HG03196 (cell line): ENCODE data around the gene FBXO44.
"Not testable (repeated sequence)": the region's sequence is repeated elsewhere in the genome, so short reads cannot be mapped to it uniquely, and the experiment has no call there.

Source experiments
- ATAC-seq: cut with Tn5 transposase; IDR thresholded peaks from one replicate; pipeline ENCODE4 v1.9.1; 2021; ENCODE audit not compliant: unreplicated experiment

FBXO44 gene

DNA sequence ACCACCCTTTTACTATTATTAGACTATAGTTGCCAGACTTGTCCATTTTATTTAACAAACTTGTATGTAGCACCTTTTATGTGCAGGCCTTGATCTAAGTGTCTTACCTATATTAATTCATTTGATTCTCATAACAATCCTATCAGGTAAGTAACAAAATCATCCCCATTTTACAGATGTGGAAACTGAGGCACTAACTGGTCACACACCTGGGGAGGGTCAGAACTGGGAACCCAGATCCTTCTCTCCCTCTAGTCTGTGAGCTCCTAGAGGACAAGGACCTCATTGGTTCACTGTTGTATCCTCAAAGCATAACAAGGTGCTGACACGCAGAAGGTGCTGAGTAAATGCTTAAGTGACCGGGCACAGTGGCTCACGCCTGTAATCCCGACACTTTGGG is 15.3 kb upstream of the FBXO44 start:
- no peak for ATAC-seq

- no peak for ATAC-seq
These were observed 14.6 kb upstream of the FBXO44 start for GRCh38 chr1:11640101-11640500.

DNA sequence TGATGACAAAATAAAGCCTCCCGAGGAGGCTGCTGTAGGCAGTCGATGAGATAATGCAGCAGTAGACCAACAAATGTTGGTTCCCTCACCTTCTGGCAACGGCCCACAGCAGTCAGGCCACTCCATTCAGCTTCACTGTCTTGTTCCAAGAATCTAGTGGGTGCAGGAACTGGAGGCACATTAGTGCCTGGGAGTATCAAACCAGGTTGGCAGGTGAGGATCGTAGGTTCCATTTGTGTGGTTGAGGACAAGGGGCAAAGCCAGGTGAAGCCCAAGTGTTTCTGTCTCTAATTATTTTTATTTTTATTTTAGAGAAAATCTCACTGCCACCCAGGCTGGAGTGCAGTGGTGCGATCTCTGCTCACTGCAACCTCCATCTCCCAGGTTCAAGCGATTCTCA is 13.7 kb upstream of the FBXO44 start:
- ATAC-seq: no peak

DNA sequence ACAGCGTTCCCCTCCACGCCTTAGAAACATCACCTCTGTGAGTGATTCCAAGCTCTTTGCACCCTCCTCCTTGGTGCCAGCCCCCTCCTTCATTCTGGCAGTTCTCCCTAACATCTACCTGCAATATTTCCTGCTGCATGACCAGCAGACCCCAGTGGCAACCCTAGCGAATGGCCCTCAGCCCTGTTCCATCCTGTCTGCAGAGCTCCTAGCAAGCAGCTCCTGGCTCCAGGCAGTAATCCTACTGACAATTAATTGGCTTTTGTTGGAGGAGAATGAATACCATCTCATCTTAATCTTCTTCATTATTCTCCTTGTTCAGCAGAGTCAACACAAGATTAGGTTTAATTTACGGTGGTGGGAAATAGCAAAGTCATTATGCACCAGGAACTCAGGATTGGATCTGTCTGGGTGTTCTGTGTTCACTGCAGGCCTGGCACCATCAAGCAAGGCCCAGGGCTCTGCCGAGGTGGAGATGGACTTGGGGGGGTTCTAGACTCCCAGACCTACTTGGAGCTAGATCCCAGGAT is 12.8 kb upstream of the FBXO44 start:
- no peak for ATAC-seq

DNA sequence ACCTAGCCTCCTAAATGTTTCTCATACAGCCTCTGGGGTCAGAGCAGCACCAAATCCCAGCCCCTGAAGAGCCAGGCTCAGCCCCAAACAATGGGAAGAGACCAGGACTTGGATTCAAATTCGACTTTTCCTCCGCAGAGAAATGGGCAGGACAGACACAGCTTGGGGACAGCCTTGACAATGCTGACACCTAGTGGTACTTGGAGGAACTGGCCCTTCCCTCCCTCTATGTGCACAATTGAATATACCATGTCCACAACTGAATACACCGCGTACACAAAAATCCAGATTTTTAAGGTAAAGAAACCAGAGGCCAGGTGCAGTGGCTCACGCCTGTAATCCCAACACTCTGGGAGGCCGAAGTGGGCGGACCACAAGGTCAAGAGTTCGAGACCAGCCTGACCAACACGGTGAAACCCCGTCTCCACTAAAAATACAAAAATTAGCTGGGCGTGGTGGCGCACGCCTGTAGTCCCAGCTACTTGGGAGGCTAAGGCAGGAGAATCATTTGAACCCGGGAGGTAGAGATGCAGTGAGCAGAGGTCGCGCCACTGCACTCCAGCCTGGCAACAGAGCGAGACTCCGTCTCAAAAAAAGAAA is 12.2 kb upstream of the FBXO44 start:
- not testable (repeated sequence) for ATAC-seq

- ATAC-seq: no peak
These were observed 10.9 kb upstream of the FBXO44 start for GRCh38 chr1:11643782-11644181.

GRCh38 chr1:11645270-11645669 is 9.4 kb upstream of the FBXO44 start:
- ATAC-seq: no peak

- no peak for ATAC-seq
These were observed 8.9 kb upstream of the FBXO44 start for GRCh38 chr1:11645670-11646265.

DNA sequence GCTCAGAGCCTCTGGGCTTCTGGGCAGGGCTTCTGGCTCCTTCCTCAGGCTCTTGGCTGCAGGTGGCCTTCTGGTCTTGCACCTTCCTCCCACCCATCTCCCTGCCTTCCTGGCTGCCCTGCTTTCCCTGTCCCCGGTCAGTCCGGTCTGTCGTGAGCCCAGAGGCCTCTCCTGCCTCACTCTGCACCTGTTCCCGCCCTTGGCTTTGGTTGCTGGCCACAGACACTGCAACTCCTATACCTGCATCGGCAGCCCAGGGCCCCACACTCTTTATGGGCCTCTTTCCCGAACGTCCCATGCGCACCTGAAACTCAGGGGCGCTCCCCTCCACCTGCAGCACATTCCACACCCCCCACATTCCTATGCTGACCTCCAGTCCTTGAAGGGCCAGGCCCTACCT is 8.4 kb upstream of the FBXO44 start:
- no peak for ATAC-seq

- no peak for ATAC-seq
These were observed 7.3 kb upstream of the FBXO44 start for GRCh38 chr1:11647333-11647732.

GRCh38 chr1:11648039-11648438 is 6.6 kb upstream of the FBXO44 start:
- no peak for ATAC-seq

- ATAC-seq: no peak
These were observed 5.9 kb upstream of the FBXO44 start for GRCh38 chr1:11648732-11649158.

- ATAC-seq: no peak
These were observed 5.4 kb upstream of the FBXO44 start for GRCh38 chr1:11649237-11649623.

DNA sequence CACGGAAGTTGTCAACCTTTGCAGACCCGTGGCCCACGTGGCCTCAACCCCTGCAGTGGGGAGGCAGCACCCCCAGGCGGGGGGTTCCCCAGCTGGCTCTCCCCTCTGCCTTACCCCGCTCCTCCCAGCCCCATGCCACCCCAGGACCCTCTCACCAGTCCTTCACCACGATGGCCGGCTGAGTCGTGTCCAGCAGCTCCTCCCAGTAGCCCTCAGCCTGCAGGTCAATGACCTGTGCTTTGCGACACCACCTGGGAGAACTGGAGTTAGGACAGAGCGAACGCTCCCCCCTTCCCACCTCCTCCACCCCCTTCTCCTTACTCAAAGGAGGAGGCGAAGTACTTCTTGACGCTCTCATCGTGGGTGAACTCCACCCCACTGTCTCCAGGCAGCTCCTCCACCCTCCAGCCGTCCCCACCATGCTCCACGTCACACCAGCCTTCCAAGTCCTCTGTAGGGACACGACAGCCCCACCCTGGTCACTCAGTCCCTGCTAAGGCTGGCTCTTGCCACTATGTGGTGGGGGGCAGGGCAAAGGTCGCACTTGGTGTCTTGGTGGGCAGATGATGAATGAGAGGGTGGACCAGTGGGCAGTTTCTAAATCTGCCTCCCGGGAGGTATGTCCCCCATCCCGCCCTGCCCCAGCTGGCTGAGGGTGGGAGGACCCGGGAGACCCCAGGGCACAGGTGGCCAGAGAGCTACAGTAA is 4.9 kb upstream of the FBXO44 start:
- ATAC-seq: no peak

DNA sequence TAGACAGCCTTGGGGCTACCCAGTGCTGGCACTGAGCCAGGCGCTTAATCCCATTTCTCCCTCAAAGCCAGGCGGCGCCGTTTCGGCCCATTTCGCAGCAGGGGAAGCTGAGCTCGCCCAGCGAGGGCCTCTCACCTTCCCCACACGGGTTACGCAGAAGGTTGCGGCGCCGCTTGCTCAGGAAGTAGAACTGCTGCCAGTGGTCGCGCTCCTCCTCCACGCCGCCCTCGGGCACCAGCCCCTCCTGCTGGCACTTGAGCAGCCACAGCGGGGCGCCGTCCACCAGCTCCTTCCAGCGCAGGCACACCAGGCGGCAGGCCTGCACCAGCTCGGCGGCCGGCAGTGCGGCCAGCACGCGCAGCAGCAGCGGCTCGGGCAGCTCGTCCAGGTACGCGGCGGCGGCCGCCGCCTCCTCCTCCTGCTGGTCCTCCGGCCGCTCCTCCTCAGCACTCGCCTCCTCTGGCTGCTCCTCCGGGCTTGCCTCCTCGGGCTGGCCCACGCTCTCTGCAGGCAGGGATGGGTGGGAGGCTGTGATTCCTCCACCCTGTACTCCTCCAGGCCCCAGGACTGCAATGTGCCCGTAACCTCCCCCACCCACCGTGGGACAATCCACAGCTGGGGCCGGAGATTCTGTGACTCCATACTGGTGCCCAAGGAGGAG is 4.2 kb upstream of the FBXO44 start:
- no peak for ATAC-seq

DNA sequence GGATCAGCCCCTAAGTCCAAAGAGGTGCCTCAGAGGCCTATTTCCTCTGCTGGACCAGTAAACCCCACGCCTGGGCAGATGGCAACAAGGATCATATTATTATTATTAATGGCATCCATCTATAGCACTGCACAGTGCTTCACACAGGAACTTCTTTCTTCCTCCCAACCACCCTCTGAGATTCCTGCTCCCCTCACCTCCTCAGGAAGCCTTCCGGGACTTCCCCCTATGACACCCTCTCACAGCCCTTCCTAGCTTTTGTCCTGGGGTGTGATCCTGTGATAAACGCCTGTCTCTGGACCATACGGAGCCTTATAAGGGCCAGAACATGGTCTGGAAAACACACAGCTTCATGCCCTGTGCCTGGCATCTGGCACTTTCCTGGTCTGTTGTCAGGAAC is 3.7 kb upstream of the FBXO44 start:
- ATAC-seq: no peak

- no peak for ATAC-seq
These were observed 2.4 kb upstream of the FBXO44 start for GRCh38 chr1:11652203-11652780.

DNA sequence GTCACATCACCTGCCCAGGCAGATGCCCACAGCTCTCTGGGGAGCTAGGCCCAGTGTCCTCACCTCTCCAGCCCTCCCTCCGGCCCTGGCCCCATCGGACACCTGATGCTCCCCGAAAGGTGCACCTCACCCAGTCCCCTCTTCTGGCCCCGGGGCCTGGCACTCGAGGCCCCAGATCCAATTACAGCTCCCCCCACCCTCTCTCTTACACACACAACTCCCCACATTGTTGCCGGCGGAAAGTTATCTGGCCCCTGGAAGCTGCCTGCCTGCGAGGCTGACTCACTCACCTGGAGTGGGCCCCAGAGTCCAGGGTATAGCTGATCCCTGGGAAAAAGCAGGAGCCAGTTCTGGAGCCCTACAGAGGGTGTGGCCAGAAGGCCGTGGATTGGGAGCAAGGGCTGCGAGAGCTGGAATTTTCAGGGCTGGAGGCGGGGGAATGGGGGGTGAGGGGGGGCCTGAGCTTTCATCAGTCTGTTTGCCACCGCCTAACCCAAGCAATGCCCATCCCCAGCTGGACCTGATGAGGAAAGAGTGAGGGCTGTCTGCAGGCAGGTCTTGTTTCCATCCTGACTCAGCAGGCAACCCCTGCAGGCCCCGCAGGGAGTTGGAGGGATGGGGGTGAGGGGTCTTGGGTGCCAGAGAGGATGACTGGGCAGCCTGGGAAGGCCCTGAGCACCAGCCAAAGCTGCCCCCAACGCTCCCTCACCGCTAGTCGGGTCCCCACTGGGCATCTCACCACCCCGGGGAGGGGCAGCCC is 1.4 kb upstream of the FBXO44 start:
- ATAC-seq: no peak

GRCh38 chr1:11653861-11654136 is 878 bp upstream of the FBXO44 start:
- no peak for ATAC-seq

DNA sequence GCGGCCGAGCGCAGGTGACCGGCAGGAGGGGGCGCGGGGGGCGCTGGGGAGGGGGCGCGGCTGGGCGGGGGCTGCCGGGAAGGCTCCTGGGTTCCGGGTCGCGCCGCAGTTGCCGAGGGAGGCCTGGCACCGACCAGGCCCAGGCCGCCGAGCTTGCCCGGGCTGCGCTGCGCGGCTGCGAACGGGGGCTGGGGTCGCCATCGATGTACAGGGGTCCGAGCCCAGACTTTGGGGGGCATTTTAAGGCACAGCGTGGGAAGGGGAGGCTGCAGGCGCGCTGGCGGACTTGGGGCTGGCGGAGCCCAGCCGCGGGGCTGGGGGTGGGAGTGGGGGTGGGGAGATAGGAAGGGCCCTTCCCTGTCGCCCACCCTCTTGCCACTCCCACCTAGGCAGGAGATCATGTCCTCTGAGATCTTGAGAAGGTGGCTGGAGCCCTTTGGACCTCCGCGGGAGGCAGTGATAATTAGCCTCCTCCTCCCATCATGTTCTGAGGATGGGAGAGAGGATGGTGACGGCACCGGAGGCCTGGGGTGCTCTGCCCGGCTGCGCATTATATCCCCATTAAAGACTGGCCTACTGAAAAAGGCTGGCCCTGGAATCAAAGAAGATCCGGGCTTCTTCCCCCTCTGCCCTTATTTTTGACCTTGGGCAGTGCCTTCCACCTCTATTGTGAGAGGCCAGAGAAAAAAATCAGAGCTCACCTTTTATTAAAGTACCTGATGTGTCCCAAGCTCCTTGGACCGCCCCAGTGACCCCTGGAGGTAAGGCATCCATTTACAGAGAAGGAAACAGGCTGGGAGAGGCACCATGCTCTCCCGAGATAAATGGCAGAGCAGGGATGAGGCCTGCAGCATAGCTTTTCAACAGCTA is 497 bp downstream of the FBXO44 start:
- no peak for ATAC-seq
